AG09309 (cell line): ENCODE measurements around the gene IPP.
"Not testable (repeated sequence)": the region's sequence is repeated elsewhere in the genome, so short reads cannot be mapped to it uniquely, and the experiment has no call there.

ENCODE experiments used
- DNase-seq: peaks from one replicate; pipeline ENCODE4 v3.0.0-alpha.2; 2010; ENCODE audit warnings: low read depth
- H3K4me3 ChIP-seq: 2 replicates; pipeline ENCODE4 v1.5.1; 2011; ENCODE audit warnings: mild to moderate bottlenecking, low read depth, low read length, moderate library complexity; ENCODE audit not compliant: control insufficient read depth
- CTCF ChIP-seq: IDR thresholded peaks from 2 replicates; pipeline ENCODE4 v1.5.1; 2011; ENCODE audit warnings: mild to moderate bottlenecking, low read depth, low read length, inconsistent platforms; ENCODE audit not compliant: insufficient read depth, control insufficient read depth; ENCODE audit errors: missing control alignments

Gene IPP

GRCh38 chr1:45746922-45747321 lies 3.5 kb downstream of the IPP start:
- no peak overlapping the region for H3K4me3 ChIP-seq
- DNase-seq, result no peak
- TF ChIP-seq CTCF, result no peak

GRCh38 chr1:45739641-45740156 lies 10.8 kb downstream of the IPP start:
- not testable (repeated sequence) for H3K4me3 ChIP-seq, DNase-seq

GRCh38 chr1:45739137-45739536 lies 11.3 kb downstream of the IPP start:
- H3K4me3 ChIP-seq, result no peak overlapping the region
- DNase-seq, result no peak
- no peak for TF ChIP-seq CTCF

GRCh38 chr1:45730780-45731319 lies 19.6 kb downstream of the IPP start:
- no peak for TF ChIP-seq CTCF
- DNase-seq, result no peak
- no peak overlapping the region for H3K4me3 ChIP-seq

GRCh38 chr1:45730075-45730779 lies 20.2 kb downstream of the IPP start:
- no peak for DNase-seq
- no peak overlapping the region for H3K4me3 ChIP-seq
- TF ChIP-seq CTCF, result no peak

- not testable (repeated sequence) for DNase-seq, H3K4me3 ChIP-seq
Observed at GRCh38 chr1:45726007-45726406, 24.4 kb downstream of the IPP start.

GRCh38 chr1:45723248-45723930 lies 27.1 kb downstream of the IPP start:
- no peak for DNase-seq
- H3K4me3 ChIP-seq, result no peak overlapping the region
- no peak for TF ChIP-seq CTCF
